OCI-LY7 (cell line): ENCODE results near the gene FOXM1. TPM values are rescaled to one million over a fixed set of nuclear protein-coding genes. Genes with fewer than 3 reads are reported as not detected.

Experiments used
- BruUV-seq: library from RNA; stranded (reverse); fragments of 400-500 nt; replicated peaks from 2 replicates; lab custom pipeline; 2021; lab: Mats Ljungman, UMichigan
- CTCF ChIA-PET: fragments of 300-600 bp; sonication (Branson Sonifier 250); formaldehyde crosslinking; loops from one replicate; lab custom pipeline; 2022; ENCODE audit warnings: antibody characterized with exemption; ENCODE audit not compliant: unreplicated experiment; lab: Charles Lee
- POLR2A ChIA-PET: fragments of 300-600 bp; sonication (Branson Sonifier 250); formaldehyde crosslinking; loops from one replicate; lab custom pipeline; 2022; ENCODE audit warnings: antibody characterized with exemption; lab: Charles Lee
- DNase-seq: peaks from one replicate; pipeline ENCODE4 v3.0.0-alpha.2; 2015; ENCODE audit warnings: low spot score
- H2AFZ ChIP-seq: fragments of 200-600 bp; sonication (generic), shearing (Covaris generic); 2 replicates; pipeline ENCODE4 v1.6.1; 2014; ENCODE audit warnings: mild to moderate bottlenecking, antibody characterized with exemption, low read length, moderate library complexity
- H3K27ac ChIP-seq: fragments of 200-600 bp; sonication (generic); 2 replicates; pipeline ENCODE4 v1.5.1; 2014; ENCODE audit warnings: mixed run types, low read depth, mild to moderate bottlenecking, moderate library complexity, low read length, inconsistent platforms; ENCODE audit not compliant: poor library complexity, severe bottlenecking
- H3K36me3 ChIP-seq: fragments of 200-600 bp; sonication (generic); 2 replicates; pipeline ENCODE4 v1.6.1; 2014; ENCODE audit warnings: mild to moderate bottlenecking, antibody characterized with exemption, low read length, moderate library complexity, mixed read lengths; ENCODE audit not compliant: insufficient read depth
- H3K4me1 ChIP-seq: fragments of 200-600 bp; sonication (generic); 2 replicates; pipeline ENCODE4 v1.5.1; 2014; ENCODE audit warnings: mild to moderate bottlenecking, low read length; ENCODE audit not compliant: insufficient read depth, poor library complexity, severe bottlenecking
- H3K4me2 ChIP-seq: fragments of 200-600 bp; sonication (generic); 2 replicates; pipeline ENCODE4 v1.6.1; 2014; ENCODE audit warnings: mild to moderate bottlenecking, low read length
- H3K4me3 ChIP-seq: fragments of 200-600 bp; sonication (generic); 2 replicates; pipeline ENCODE4 v1.5.1; 2014; ENCODE audit warnings: mild to moderate bottlenecking, low read depth, low read length; ENCODE audit not compliant: poor library complexity, severe bottlenecking
- H3K79me2 ChIP-seq: fragments of 200-600 bp; sonication (generic); 2 replicates; pipeline ENCODE4 v1.6.1; 2016; ENCODE audit warnings: low read depth, mild to moderate bottlenecking, low read length, moderate library complexity, mixed read lengths; ENCODE audit not compliant: insufficient read depth
- H3K9me2 ChIP-seq: fragments of 200-600 bp; sonication (generic); 2 replicates; pipeline ENCODE4 v1.6.1; 2016; ENCODE audit warnings: mild to moderate bottlenecking, low read length, mixed read lengths; ENCODE audit not compliant: insufficient read depth
- H3K9me3 ChIP-seq: fragments of 200-600 bp; sonication (generic); 2 replicates; pipeline ENCODE4 v1.6.1; 2014; ENCODE audit warnings: mild to moderate bottlenecking, mixed run types, low read length, mixed read lengths
- H4K20me1 ChIP-seq: fragments of 200-600 bp; sonication (generic); 2 replicates; pipeline ENCODE4 v1.6.1; 2014; ENCODE audit warnings: mild to moderate bottlenecking, antibody characterized with exemption, low read length, moderate library complexity, mixed read lengths; ENCODE audit not compliant: insufficient read depth
- CTCF ChIP-seq: fragments of 200-600 bp; sonication (generic); conservative IDR thresholded peaks from 2 replicates; pipeline ENCODE4 v1.5.1; 2014; ENCODE audit warnings: mild to moderate bottlenecking, antibody characterized with exemption, low read length, moderate library complexity, mixed read lengths
- EZH2phosphoT487 ChIP-seq: fragments of 200-600 bp; sonication (generic); IDR thresholded peaks from 2 replicates; pipeline ENCODE4 v1.6.1; 2018; ENCODE audit warnings: low read depth, borderline replicate concordance, mild to moderate bottlenecking, mixed run types, antibody characterized with exemption, low read length, moderate library complexity, mixed read lengths
- intact Hi-C: fragments of 100-400 bp; cut with micrococcal nuclease; formaldehyde crosslinking; loops from one replicate; pipeline ENCODE4 v1.10.0; 2022; ENCODE audit not compliant: unreplicated experiment
- total RNA-seq, 2 experiments: library from RNA; depleted of rRNA in 1 of 2; stranded (reverse); fragments of >200 nt in 1 of 2; shearing (Covaris generic) in 1 of 2; gene quantifications; 2 replicates each; pipeline ENCODE4 v1.2.3, GENCODE V29; 2014 to 2022

Gene FOXM1
- total RNA-seq, 2 experiments from 2014 or later = 109 to 173 TPM

GRCh38 chr12:2886768-2887450 lies 9.9 kb upstream of the FOXM1 start:
- Histone ChIP-seq H3K4me2 (no peak overlapping the region), H3K4me3 (no peak overlapping the region), H3K9me3 (no peaks in the 10 kb centered on the region), H3K27ac (no peak overlapping the region), H3K79me2 (peaks cover 23% of the 10 kb centered on the region), H2AFZ (no peak overlapping the region), H3K36me3 (peaks cover 68% of the 10 kb centered on the region), H3K9me2 (no peaks in the 10 kb centered on the region), H3K4me1 (peaks cover 6% of the 10 kb centered on the region), H4K20me1 (peaks cover 7% of the 10 kb centered on the region; the same call in 1 of the 2 replicates)
- intact Hi-C loops = no loop called here
- no TSS peak for BruUV-seq
- POLR2A ChIA-PET = interaction anchor here (1.6 kb wide), 1 partner anchor 9 kb away, joined by 3 read pairs; no protein-coding TSS in a partner anchor
- CTCF ChIA-PET = no interaction called here
- DNase-seq = no peak
- no peak for TF ChIP-seq EZH2phosphoT487
- no peak for TF ChIP-seq CTCF

- Histone ChIP-seq H3K4me2 (no peak overlapping the region), H3K36me3 (peaks cover 87% of the 10 kb centered on the region), H3K9me3 (no peaks in the 10 kb centered on the region), H3K9me2 (no peaks in the 10 kb centered on the region), H3K4me3 (no peak overlapping the region), H2AFZ (no peak overlapping the region), H3K79me2 (peaks cover 42% of the 10 kb centered on the region), H3K4me1 (no peaks in the 10 kb centered on the region), H3K27ac (no peak overlapping the region), H4K20me1 (peaks cover 7% of the 10 kb centered on the region; the same call in 1 of the 2 replicates)
- BruUV-seq = no TSS peak
- CTCF ChIA-PET = no interaction called here
- DNase-seq = no peak
- TF ChIP-seq EZH2phosphoT487 = no peak
- TF ChIP-seq CTCF = no peak
- intact Hi-C loops = loop anchor here (2.0 kb wide), 1 partner anchor 150 kb away; no protein-coding TSS in a partner anchor
- POLR2A ChIA-PET = interaction anchor here (0.6 kb wide), 1 partner anchor 79 kb away, joined by 4 read pairs; no protein-coding TSS in a partner anchor
Measured at GRCh38 chr12:2884810-2885209, 7.8 kb upstream of the FOXM1 start.

- intact Hi-C loops = no loop called here
- TF ChIP-seq CTCF (no peak), EZH2phosphoT487 (no peak)
- no TSS peak for BruUV-seq
- DNase-seq = no peak
- H2AFZ ChIP-seq = no peak overlapping the region
- H3K4me1 ChIP-seq = peaks cover 29% of the 10 kb centered on the region
- H3K9me2 ChIP-seq = no peaks in the 10 kb centered on the region
- H3K79me2 ChIP-seq = peaks cover 86% of the 10 kb centered on the region
- H3K4me2 ChIP-seq = no peak overlapping the region
- H3K4me3 ChIP-seq = no peak overlapping the region
- H4K20me1 ChIP-seq = peaks cover 4% of the 10 kb centered on the region; the same call in 1 of the 2 replicates
- H3K36me3 ChIP-seq = peaks cover 55% of the 10 kb centered on the region
- ChIA-PET CTCF (no interaction called here), POLR2A (no interaction called here)
- no peak overlapping the region for H3K27ac ChIP-seq
- no peaks in the 10 kb centered on the region for H3K9me3 ChIP-seq
Measured at GRCh38 chr12:2879853-2880252, 2.9 kb upstream of the FOXM1 start.
